Measurements from ENCODE around the gene SPATS2L. TPM values are rescaled to one million over a fixed set of nuclear protein-coding genes. Genes with fewer than 3 reads are reported as not detected.

Gene SPATS2L
- total RNA-seq, 4 donors from 2014 or later, result 68.1 to 115 (median 94.9) TPM

- ATAC-seq (ENCODE audit: low FRiP score), result no peak
- TF ChIP-seq, protein P1, sequence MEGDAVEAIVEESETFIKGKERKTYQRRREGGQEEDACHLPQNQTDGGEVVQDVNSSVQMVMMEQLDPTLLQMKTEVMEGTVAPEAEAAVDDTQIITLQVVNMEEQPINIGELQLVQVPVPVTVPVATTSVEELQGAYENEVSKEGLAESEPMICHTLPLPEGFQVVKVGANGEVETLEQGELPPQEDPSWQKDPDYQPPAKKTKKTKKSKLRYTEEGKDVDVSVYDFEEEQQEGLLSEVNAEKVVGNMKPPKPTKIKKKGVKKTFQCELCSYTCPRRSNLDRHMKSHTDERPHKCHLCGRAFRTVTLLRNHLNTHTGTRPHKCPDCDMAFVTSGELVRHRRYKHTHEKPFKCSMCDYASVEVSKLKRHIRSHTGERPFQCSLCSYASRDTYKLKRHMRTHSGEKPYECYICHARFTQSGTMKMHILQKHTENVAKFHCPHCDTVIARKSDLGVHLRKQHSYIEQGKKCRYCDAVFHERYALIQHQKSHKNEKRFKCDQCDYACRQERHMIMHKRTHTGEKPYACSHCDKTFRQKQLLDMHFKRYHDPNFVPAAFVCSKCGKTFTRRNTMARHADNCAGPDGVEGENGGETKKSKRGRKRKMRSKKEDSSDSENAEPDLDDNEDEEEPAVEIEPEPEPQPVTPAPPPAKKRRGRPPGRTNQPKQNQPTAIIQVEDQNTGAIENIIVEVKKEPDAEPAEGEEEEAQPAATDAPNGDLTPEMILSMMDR (IDR thresholded peaks at IDR 0.05), result no peak
Measured at GRCh38 chr2:200403814-200404213, 97.3 kb downstream of the SPATS2L start.

DNA sequence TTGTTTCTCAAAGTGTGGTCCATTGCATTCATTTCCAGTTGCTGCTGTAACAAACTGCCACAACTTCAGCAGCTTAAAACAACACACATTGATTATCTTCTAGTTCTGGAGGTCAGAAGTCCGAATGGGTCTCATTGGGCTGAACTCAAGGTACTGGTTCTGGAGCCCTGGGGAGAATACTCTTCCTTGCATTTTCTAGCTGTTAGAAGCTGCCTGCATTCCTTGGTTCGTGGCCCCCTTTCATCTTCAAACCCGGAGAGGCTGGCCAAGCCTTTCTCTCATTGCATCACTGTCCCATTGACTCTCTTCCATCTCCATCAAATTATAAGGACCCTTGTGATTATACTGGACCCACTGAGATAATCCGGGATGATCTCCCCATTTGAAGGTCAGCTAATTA is 98.1 kb downstream of the SPATS2L start:
- no peak for DNase-seq (ENCODE audit: low spot score)
- TF ChIP-seq, protein P1 (IDR thresholded peaks at IDR 0.05), result no peak
- no peak for ATAC-seq (ENCODE audit: low FRiP score)

More at GRCh38 chr2:200403814-200404213, 97.3 kb downstream of the SPATS2L start:
- DNase-seq (ENCODE audit: low spot score), result no peak

GRCh38 chr2:200405599-200406298 is 99.3 kb downstream of the SPATS2L start:
- TF ChIP-seq, protein P1 (IDR thresholded peaks at IDR 0.05), result no peak
- no peak for DNase-seq (ENCODE audit: low spot score)
- ATAC-seq (ENCODE audit: low FRiP score), result peak; percentile 88

GRCh38 chr2:200406379-200406778 is 99.9 kb downstream of the SPATS2L start:
- ATAC-seq (ENCODE audit: low FRiP score) (no peak), DNase-seq (ENCODE audit: low spot score) (no peak)
- TF ChIP-seq, protein P1 (IDR thresholded peaks at IDR 0.05), result no peak

- DNase-seq (ENCODE audit: low spot score), result no peak
- TF ChIP-seq, protein P1 (IDR thresholded peaks at IDR 0.05), result no peak
Measured at GRCh38 chr2:200408428-200409316, 102.2 kb downstream of the SPATS2L start.

DNA sequence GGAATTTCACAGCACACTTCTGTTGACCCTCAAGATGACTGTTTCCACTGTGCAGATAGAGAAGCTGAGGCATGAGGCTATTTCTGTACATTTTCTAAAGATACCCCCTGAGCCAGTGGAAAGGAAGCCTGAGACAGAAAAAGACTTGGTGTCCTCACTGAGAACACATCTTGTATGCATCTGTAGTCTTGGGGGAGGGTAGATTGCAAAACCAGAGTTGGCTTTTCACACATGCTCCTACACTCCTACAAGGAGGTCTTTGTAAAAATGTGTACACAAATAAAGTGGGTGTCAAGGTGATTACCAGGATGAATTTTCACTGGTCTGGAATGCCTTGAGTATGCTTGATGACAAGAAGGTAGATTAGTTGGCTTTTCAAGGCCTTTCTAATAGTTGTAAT is 105.3 kb downstream of the SPATS2L start:
- no peak for DNase-seq (ENCODE audit: low spot score)
- peak; percentile 47 for ATAC-seq (ENCODE audit: low FRiP score)
- TF ChIP-seq, protein P1 (IDR thresholded peaks at IDR 0.05), result no peak

More at GRCh38 chr2:200408428-200409316, 102.2 kb downstream of the SPATS2L start:
- ATAC-seq (ENCODE audit: low FRiP score), result peak; percentile 42
